ENCODE data around the gene MAST4. TPM values are rescaled to one million over a fixed set of nuclear protein-coding genes. Genes with fewer than 3 reads are reported as not detected.
A peak's percentile ranks its signal among the peaks of the same experiment; 100 is the strongest.

Gene MAST4
- total RNA-seq, 4 donors from 2014 or later: 16.2 to 32.8 (median 25.0) TPM

GRCh38 chr5:66659780-66660179 lies 63.6 kb downstream of the MAST4 start:
- WGBS, 2 donors (ENCODE audit: low coverage in 1 of 2): 59% methylated on average over 3 of the region's 3 CpGs; no CpG with 5 or more reads in 1 of the 2 donors
- Histone ChIP-seq H3K4me3 (no peak overlapping the region), H3K9me3 (no peaks in the 10 kb centered on the region), H3K4me1 (peaks cover 0 to 8% (median 0%) of the 10 kb centered on the region in 3 donors), H3K36me3 (no peaks in the 10 kb centered on the region), H3K27ac (no peak overlapping the region), H3K27me3 (no peaks in the 10 kb centered on the region)
- no peak for ATAC-seq
- no peak for TF ChIP-seq POLR2AphosphoS5 (IDR thresholded peaks at IDR 0.05)
- no peak for TF ChIP-seq EP300 (IDR thresholded peaks at IDR 0.05)
- TF ChIP-seq CTCF (IDR thresholded peaks at IDR 0.05): no peak
- TF ChIP-seq POLR2A (IDR thresholded peaks at IDR 0.05): no peak

- Histone ChIP-seq H3K27me3 (no peaks in the 10 kb centered on the region), H3K36me3 (no peaks in the 10 kb centered on the region), H3K4me1 (peaks cover 0 to 8% (median 0%) of the 10 kb centered on the region in 3 donors), H3K9me3 (no peaks in the 10 kb centered on the region), H3K4me3 (no peak overlapping the region), H3K27ac (no peak overlapping the region)
- ATAC-seq: no peak
- TF ChIP-seq POLR2AphosphoS5 (IDR thresholded peaks at IDR 0.05) (no peak), POLR2A (IDR thresholded peaks at IDR 0.05) (no peak), CTCF (IDR thresholded peaks at IDR 0.05) (no peak), EP300 (IDR thresholded peaks at IDR 0.05) (no peak)
- 29 to 59% methylated on average over 1 of the region's 1 CpG for WGBS, 2 donors (ENCODE audit: low coverage in 1 of 2)
These were observed 64.2 kb downstream of the MAST4 start for GRCh38 chr5:66660396-66660795.

- peak; percentile 63 for ATAC-seq
- no peak overlapping the region for H3K4me3 ChIP-seq
- 37 to 41% methylated on average over 2 to 3 of the region's 3 CpGs for WGBS, 2 donors (ENCODE audit: low coverage in 1 of 2)
- H3K27ac ChIP-seq: no peak overlapping the region
- H3K4me1 ChIP-seq: peaks cover 0 to 8% (median 0%) of the 10 kb centered on the region in 3 donors
- no peaks in the 10 kb centered on the region for H3K27me3 ChIP-seq
- no peaks in the 10 kb centered on the region for H3K36me3 ChIP-seq
- TF ChIP-seq POLR2A (IDR thresholded peaks at IDR 0.05): no peak
- no peak for TF ChIP-seq POLR2AphosphoS5 (IDR thresholded peaks at IDR 0.05)
- no peak for TF ChIP-seq CTCF (IDR thresholded peaks at IDR 0.05)
- TF ChIP-seq EP300 (IDR thresholded peaks at IDR 0.05): no peak
- H3K9me3 ChIP-seq: no peaks in the 10 kb centered on the region
These were observed 65.0 kb downstream of the MAST4 start for GRCh38 chr5:66661149-66661548.

GRCh38 chr5:66666778-66667177 lies 70.6 kb downstream of the MAST4 start:
- TF ChIP-seq POLR2AphosphoS5 (IDR thresholded peaks at IDR 0.05) (no peak), POLR2A (IDR thresholded peaks at IDR 0.05) (no peak), EP300 (IDR thresholded peaks at IDR 0.05) (no peak), CTCF (IDR thresholded peaks at IDR 0.05) (no peak)
- Histone ChIP-seq H3K4me3 (no peak overlapping the region), H3K36me3 (no peaks in the 10 kb centered on the region), H3K27me3 (no peaks in the 10 kb centered on the region), H3K4me1 (peaks cover 0 to under 1% (median 0%) of the 10 kb centered on the region in 3 donors), H3K9me3 (no peaks in the 10 kb centered on the region), H3K27ac (no peak overlapping the region)
- WGBS, 2 donors (ENCODE audit: low coverage in 1 of 2): 37 to 59% methylated on average over 2 to 3 of the region's 3 CpGs
- no peak for ATAC-seq

- H3K27ac ChIP-seq: no peak overlapping the region
- H3K27me3 ChIP-seq: no peaks in the 10 kb centered on the region
- H3K4me1 ChIP-seq: no peaks in the 10 kb centered on the region
- H3K9me3 ChIP-seq: no peaks in the 10 kb centered on the region
- TF ChIP-seq POLR2A (IDR thresholded peaks at IDR 0.05) (no peak), POLR2AphosphoS5 (IDR thresholded peaks at IDR 0.05) (no peak), CTCF (IDR thresholded peaks at IDR 0.05) (no peak), EP300 (IDR thresholded peaks at IDR 0.05) (no peak)
- 89% methylated on average over 5 of the region's 5 CpGs; no CpG with 5 or more reads in 1 of the 2 donors for WGBS, 2 donors (ENCODE audit: low coverage in 1 of 2)
- no peak for ATAC-seq
- no peak overlapping the region for H3K4me3 ChIP-seq
- H3K36me3 ChIP-seq: no peaks in the 10 kb centered on the region
These were observed 73.1 kb downstream of the MAST4 start for GRCh38 chr5:66669086-66669861.

Data from gastroesophageal sphincter (tissue), 4 donors.